CD4-positive, alpha-beta T cell treated with Interleukin-4 for 4 hours (primary cell): ENCODE measurements around the gene ARHGEF12.

Source experiments
- DNase-seq: peaks from one replicate; pipeline ENCODE4 v3.0.0-alpha.2; 2020

The ARHGEF12 gene

DNA sequence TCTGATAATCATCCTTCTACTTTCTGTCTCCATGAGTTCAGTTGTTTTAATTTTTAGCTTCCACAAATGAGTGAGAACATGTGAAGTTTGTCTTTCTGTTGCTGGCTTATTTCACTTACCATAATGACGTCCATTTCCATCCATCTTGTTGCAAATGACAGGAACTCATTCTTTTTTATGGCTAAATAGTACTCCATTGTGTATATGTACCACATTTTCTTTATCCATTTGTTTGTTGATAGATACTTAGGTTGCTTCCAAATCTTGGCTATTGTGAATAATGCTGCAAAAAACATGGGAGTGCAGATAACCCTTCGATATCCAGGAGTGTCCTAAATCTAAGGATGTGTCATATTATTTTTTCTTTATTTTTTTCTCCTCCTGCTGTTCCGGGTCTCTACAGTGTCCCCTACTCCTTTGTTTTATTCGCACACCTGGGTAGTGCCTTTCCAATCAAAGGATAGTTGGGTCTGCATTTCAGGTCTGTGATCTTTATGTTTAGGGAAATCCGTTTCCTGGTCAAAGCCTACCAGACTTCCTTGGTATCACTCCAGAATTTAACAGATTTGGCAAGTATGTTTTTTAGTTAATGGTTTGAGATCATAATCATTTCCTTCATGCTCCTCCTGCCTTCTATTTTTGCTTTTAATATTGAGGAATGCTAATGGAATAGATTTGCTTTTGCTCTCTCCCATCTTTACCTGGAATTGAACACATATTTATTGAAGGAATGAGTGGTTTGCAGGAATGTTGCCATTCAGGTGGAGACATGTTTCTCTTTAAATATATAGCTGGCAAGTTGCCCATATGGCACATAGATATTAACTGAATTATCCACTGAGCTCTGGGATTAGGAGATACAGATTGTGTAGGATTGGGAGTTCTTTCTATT lies 53.7 kb downstream of the ARHGEF12 start:
- no peak for DNase-seq

DNA sequence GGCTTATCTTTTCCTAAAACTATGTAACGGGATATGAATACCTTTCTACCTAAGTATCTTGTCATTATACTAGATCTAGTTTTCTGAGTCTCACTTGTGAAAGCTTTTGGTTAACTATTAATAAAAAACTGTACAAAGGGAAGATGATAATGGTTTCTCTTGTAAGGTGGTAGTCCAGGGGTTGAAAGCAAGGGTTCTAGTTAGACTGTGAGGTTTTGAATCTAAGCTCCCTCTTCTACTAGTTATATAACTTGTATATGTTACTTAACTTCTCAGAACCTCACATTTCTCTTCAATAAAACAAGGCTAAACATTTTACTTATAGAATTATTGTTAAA lies 54.3 kb downstream of the ARHGEF12 start:
- DNase-seq = no peak

DNA sequence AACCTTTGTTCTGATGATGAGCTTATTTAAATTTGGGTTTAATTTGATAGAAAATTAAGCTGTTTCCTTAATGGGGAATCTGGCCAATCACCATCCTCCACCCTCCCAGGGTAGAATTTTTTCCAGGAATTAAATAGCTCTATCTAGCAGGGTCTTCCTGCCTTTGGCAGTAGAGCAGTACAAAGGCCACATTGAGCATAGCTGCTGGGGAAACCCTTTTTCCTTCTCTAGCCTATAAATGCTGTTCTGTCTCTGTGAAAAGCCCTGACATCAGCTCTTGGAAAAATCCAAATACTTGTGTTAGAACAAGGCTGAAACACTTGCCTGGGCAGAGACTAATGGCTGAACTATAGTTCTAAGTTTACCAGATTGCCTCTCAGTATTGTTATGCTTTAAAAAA lies 55.1 kb downstream of the ARHGEF12 start:
- DNase-seq = no peak

DNA sequence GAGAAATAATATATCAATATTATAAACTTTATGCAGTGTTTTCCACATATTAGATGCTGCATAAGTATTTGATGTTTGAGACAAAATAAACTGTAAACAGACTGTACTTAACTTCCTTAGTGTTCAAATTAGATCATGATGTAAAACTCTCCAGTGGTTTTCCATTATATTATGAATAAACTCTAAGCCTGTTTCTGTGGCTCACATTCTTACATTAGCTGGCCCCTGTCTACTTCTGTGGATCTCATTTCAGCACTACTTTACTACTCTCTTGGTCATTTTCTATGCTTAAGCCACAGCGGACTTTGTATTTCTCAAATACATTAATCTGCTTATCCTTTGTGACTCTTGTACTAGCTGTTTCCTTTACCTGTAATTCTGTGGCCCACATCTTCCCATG lies 55.6 kb downstream of the ARHGEF12 start:
- no peak for DNase-seq

DNA sequence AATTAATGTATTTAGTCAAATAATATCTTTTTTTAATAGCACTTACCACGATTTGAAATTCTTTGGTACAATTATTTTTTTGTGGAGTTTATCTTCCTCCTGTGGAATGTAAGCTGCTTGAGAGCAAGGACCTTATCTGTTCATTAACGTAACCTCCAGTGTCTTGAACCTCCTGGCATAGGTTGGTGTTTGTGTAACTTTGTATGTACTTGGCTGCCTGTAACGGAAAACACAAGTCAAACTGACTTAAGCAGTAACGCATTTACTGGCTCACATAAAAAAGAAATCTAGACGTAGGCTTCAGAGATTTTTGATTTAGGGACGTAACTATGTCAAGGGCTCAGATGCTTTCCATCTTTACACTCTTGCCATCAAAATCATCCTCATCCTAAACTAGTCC lies 56.1 kb downstream of the ARHGEF12 start:
- no peak for DNase-seq

DNA sequence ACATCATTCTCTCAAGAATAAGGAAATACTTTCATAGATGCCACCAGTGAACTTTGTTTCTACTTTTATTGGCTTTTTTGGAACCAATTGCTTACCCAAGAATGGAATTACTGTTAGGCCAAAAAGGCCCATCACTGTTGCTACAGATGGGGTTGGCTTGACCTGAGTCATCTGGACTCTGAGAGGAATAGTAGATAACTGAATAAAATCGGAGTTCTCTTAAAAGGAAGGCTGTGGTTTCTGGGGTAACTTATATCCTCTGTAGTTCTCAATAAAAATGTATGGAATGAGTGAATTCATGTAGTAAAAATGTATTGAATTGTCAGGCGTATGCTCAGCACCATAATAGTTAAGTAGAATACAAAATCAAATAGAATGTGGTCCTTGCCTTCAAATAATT lies 56.6 kb downstream of the ARHGEF12 start:
- DNase-seq = no peak

DNA sequence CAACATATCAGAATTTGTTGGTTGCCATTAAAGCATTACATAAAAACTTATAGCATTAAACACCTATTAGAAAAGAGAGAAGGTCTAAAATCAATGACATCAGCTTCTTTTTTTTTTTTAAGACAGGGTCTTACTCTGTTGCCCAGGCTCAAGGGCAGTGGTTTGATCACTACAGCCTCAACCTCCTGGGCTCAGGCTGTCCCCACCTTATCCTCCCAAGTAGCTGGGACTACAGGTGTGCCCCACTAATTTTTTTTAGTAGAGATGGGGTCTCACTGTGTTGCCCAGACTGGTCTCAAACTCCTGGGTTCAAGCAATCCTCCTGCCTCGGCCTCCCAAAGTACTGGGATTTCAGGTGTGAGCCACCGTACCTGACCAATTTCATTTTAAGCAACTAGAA lies 57.9 kb downstream of the ARHGEF12 start:
- DNase-seq = no peak

DNA sequence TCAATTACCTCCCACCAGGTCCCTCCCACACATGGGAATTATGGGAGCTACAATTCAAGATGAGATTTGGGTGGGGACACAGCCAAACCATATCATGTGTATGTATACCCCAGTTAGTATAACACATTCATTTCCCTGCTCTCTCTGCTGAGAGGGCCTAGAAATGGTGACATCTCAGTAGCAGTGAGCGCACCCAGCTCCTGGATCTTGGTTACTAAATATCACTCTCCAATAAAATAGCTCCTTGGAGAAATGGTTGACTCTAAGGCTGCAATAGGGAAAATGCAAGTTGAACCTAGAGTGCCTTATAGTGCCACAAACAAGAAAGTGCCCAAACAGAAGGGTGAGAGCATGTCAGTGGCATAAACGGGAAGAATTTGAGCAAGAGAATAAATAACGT lies 59.6 kb downstream of the ARHGEF12 start:
- no peak for DNase-seq

DNA sequence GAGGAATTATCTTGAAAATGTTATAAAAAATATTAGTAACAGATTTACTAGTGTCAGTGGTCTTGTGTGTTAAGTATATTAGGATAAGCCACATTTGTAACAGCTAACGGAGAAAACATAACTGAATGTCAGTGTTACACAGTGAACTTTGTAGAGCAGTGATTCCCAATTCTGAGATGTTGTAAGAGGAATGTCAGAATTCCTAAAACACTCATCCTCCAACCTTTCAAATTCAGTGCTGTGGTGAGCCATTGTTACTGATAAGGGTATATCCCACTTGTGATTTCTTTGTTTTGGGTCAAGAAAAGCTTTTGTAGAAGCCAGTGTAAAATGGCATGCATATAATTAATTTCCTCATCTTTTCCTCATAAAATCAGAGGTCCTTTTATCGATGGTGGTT lies 61.9 kb downstream of the ARHGEF12 start:
- DNase-seq = no peak

DNA sequence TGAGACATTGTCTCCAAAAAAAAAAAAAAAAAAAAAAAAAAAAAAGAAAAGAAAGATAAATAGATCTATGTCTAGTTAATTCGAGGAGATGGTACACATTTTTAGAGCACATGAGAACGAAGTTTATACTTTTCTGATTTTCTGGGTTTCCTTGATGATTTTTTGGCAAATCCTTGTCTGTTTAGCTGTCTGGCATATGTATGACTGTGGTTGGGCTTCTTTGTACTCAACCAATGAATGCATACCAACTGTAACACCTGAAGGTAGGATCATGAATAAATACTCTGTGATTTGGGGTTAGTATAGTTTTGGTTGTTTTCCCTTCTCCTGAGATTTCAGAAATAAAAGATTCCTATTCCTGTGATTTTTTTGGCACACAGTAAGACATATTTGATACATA lies 63.1 kb downstream of the ARHGEF12 start:
- no peak for DNase-seq

DNA sequence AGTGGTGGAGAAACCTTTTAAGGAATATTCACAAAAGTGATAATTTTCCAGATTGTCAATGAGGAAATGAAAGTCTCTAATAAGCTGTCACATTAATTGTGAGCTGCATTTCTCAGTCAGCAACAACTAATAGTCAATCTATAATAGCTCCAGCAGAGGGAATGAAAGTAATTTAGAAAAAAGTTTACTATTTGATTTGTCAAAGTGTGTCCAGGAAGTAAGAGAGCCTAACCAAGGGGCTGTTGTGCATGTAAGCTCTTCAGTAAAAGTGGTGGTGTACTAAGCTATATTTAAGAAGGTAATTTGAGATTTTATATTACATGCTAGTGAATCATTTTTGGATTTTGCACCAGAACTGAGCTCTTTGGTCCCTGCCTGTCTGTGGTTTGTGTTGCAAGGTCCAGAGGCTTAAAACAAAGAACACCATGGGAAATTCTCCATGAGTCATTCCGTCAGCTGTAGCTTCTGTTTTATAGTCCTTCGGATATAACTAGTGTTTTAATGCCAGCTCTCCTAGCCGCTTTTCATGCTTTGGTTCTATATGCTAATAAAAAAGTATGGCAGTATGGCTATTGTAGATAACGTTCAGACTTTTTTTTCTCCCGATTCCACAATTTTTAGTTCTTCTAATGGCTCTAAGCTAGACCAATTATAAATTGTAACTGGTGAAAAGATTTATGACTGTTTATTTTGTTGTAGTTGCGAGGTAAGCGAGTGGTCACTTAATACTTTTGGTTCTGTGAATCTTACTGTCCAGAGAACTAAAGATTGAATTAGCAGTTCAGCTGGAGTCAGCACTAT lies 64.6 kb downstream of the ARHGEF12 start:
- no peak for DNase-seq

DNA sequence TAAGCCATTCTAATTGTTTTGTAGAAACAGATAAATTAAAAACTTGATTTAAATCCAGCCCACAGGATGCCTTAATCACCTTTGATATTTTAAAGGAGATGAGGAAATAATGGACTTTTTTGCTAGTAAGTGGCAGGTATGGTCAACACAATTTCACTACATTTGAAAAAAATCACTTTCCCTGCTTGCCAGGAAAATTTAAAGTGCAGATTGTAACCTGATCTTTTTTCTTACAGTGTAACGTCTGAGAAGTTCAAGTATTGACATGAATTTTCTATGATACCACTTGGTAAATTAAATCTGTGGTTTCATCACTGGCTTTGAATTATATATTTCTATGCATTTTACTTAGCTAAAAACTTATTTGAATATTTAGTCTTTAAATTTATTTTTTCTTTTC lies 65.3 kb downstream of the ARHGEF12 start:
- DNase-seq = no peak

DNA sequence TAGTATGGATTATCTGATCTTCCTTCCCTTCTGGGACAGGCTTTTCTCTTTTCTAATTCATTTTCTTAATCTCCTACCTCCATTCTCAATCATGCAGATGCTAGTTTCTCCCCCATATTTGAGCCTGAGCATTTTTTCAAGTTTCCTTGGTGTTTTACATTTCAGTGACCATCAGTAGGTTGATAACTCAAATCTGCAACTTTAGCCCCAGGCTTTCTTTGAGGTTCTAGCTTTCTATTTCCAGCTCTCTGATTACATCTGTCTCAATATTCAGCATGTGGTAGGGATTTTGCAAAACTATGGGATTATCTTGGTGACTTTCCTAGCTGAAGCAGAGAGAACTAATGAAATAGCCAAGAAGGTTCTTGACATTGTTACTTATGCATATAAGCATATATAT lies 67.8 kb downstream of the ARHGEF12 start:
- DNase-seq = no peak

DNA sequence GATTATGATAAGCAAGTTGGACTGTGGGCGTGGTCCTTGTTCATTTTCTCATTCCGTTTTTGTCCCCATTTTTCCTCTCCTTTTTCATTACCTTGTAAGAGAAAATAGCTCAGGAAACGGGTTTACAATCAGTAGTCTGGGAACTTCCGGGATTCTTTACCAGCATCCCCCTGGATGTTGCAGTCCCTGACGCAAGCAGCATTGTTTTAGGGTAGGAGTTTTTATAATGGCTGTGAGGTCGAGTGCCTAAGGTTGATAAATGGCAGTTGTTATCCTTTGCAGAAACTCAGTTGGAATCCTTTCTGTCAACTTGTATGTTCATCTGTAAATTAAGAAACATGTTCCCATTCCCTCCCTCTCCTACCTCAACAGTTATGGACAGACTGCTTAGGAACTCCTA lies 68.3 kb downstream of the ARHGEF12 start:
- no peak for DNase-seq

DNA sequence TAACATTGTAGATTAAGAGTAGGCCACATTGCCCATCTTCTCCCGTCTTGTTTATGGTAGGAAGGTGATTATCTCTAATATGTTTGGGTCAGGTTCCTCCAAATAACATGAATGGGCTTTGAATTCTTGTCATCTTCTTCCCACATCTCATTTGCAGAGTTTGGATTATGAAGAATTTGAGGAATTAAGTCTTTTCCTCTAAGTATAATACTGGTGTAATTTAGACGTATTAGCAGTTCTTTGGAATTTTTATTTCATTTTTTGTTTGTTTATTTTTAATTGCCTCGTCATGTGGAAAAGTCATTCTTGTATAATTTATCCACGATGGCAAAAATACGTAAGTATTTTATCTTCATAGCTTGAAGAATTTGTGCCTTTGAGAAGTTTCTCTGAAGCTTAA lies 73.4 kb downstream of the ARHGEF12 start:
- DNase-seq = no peak

DNA sequence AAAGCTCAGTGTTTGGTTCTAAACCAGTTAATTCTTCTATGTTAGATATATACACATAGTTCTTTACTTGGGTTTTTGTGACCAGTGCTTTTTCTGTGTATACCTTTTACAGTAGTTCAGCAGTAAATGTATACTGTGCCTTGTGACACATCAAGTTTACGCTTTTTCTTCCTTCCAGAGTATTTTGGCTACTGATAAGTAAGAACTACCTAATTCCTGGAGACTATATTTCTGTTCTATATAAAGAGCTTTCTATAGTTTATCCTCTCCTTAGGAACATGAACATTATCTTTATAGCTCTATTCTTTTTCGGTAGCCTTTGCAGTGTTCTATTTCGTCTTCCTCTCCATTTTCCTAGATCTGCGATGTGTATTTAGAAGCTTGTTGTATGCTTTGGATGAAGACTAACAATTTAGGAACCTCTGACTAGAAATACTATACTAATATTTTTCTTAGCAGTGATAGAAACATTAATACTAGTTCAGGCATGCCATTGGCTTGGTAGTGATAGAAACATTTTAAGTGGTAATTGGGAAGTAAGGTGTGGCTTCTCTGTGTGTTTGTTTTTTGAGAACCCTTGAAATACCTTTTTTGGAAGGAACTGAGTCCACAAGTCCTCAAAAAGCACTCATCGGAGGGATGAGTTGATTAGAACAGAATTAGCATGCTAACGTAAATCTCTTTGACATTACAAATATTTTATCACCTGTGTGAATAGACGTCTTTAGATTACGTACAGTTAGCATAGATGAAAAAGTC lies 74.6 kb downstream of the ARHGEF12 start:
- no peak for DNase-seq

DNA sequence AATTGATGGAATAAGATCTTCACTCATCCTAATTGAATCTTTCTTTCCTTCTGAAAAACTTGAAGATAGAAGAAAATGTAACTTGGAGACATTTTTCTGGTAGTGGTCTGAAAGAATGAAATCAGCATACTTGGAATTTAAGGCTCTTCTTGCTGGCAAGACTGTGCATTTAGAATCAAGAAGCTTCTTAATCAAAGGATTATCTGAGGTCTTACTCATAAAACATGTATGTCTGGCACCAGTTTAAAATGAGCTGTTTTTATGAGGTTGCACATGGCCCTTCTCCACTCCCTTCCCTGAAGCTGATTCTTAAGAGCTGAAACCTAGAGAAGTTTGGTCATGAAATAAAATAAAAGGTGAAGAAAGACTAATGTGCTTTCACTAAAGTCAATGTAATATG lies 77.3 kb downstream of the ARHGEF12 start:
- no peak for DNase-seq

DNA sequence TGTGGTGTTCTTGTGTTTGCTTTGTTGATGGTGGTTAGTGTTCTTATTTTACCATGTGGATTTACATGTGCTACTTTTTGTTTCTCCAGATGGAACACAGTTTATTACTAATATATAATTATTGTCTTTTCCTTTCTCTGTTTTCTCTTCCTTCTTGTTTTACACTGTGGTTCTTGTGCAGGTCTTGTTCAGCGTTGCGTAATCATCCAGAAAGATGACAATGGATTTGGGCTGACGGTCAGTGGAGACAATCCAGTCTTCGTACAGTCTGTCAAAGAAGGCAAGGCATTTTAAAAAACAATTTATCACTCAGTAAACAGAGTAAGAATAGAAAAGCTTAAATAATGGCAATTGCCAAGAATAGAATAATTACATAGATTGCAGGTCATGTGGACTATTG lies 84.4 kb downstream of the ARHGEF12 start:
- DNase-seq = no peak

DNA sequence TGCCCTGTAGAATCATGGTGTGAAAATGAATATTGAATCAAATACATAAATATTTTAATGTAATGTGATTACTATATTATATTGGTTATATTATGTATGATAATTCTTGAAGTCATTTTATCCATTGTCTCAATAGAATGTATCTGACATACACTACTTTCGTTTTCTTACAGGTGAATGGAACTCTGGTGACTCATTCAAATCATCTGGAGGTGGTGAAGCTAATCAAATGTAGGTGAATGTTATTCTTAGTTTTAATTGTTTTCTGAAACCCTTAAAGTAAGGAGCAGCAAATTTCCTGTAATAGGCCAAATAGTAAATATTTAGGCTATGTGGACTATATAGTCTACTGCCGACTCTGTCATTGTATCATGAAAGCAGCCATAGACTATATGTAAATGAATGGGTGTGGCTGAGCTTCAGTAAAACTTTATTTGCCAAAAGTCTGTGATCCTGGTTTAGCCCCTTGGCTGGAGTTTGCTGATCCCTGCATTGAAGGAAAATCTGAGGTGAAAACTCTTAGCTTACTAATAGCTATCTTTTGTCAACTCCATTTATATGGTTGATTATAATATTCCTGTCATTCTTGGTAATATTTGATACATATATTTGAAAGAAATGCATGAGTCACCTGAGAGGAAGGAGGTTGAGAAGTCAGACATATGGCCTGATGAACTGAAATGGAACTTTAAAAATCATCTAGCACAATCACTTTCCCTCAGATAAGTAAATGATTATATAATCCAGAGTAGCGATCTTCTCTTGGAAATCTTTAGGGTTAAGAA lies 88.2 kb downstream of the ARHGEF12 start:
- DNase-seq = no peak

DNA sequence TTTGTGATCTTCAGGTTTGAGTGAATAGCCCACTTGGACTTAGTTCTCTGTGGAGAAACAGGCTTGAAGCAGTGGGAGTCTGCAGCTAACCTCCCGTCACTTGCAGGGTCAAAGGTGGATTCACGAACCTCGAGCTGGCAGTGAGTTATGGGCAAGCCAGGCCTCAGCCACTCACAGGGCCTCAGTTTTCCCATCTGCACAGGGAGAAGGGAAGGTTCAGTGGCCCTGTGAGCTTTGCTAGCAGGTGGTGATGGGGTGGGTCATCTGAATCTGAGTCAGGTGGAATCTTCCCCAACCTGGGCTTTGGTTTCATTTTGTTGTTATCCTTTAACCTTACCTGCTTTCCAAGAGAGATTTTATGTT lies 88.7 kb downstream of the ARHGEF12 start:
- no peak for DNase-seq

DNA sequence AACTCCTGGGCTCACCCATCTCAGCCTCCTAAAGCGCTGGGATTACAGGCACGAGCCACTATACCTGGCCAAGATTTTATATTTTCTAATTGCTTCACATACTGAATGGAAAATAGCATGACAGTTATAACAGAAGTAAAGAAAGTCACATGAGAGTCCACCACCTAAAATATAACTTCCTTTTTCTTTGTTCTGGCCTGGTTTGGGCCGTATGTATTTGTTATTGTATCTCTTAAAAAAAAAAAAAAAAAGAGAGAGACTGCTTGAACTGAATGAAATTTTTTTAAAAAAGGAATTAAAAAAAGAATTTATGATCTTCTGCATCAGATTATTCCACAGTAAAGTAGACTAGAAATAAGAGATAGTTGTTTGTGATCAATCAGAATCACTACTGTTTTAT lies 89.3 kb downstream of the ARHGEF12 start:
- DNase-seq = no peak

DNA sequence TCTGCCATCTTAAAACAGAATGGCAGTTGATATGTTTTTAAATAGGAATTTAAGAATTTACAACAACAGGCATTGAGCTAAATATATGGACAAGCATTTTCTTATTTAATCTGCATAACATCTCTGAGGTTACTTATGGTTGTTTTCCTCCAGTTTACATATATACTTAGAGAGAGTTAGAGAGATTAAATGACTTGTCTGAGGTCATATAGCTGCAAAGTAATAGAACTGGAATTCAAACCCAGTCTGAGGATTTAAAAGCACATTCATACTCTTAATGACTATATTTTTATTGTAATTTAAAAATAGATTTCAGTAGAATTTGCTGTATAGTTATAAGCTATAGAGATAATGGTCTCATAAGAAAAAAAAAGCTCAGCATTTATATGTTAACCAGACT lies 93.9 kb downstream of the ARHGEF12 start:
- DNase-seq = no peak

DNA sequence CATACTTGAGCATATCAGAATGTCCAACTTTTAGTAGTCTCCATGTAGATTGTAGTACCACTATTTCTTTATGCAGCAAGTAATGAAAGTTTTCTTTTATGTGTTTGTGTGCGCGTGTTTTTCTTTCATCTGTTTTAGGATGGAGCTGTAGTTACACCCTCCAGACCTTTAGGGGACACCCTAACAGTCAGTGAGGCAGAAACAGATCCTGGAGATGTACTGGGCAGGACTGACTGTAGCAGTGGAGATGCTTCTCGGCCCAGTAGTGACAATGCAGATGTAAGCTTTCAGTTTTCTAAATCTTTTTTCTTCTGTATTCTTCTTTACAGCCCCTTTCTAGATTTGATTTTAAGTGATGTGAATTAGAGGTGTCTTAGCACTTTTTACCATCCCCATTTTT lies 95.4 kb downstream of the ARHGEF12 start:
- DNase-seq = no peak
